Measurements from ENCODE around the gene NECAB2. TPM values are rescaled to one million over a fixed set of nuclear protein-coding genes. Genes with fewer than 3 reads are reported as not detected.

The NECAB2 gene
- total and polyA plus RNA-seq, 2 of the 8 experiments (the other 6 are each of a cell fraction or from before 2014, with no cell fraction given) = 3.6 to 4.2 TPM

DNA sequence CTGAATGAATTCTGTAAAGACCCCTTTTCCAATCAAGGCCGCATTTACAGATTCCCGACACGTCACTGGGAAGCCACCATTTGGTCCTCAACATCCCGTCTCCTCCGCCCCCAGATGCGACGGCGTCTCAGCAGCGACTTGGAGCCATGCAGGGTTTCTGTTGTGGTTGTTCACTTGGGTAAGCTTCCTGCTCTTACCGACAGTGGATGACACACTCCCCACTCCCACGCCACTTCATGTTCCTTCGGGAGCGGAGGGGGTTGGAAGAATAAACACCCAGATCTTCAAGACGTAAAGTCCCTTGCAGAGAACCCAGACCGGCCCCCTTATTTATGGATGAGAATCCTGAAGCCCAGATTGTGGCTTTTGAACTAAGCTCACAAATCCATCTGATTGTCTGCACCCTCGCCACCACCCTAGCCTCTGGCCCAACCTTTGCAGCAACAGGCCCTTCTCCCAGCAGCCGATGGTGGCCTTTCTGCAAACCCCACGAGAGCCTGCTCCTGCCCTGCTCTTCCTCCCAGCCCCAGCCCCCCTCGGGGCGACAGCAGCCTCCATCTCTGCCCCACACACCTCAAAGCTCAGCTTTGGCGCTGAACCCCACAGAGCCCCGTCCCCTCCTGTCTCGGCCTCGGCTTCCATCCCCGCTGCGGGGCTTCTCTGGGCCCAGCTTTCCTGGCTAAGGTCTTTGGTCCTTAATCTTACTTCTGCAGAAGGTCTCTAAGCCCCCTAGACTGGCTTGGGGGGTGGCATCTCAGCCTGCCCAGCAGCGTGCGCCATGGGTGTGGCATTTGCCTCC, 34.0 kb upstream of the NECAB2 start (continued):
- TF ChIP-seq CHD7 (IDR thresholded peaks at IDR 0.05; ENCODE audit: insufficient replicate concordance, low read length) = no peak
- TF ChIP-seq BRCA1 (IDR thresholded peaks at IDR 0.05; ENCODE audit: low read depth, low read length) = no peak
- no peak for TF ChIP-seq PHF8 (conservative IDR thresholded peaks at IDR 0.05; ENCODE audit: low read depth, low read length)
- TF ChIP-seq, protein P1, sequence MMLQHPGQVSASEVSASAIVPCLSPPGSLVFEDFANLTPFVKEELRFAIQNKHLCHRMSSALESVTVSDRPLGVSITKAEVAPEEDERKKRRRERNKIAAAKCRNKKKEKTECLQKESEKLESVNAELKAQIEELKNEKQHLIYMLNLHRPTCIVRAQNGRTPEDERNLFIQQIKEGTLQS (IDR thresholded peaks at IDR 0.05; ENCODE audit: insufficient read depth, low read depth, low read length) = no peak
- TF ChIP-seq RBBP5 (IDR thresholded peaks at IDR 0.05; ENCODE audit: borderline replicate concordance, low read depth, low read length) = no peak
- TF ChIP-seq HDAC2 (IDR thresholded peaks at IDR 0.05; ENCODE audit: borderline replicate concordance in 1 of 2, low read depth in 2 of 2, low read length in 2 of 2) = no peak
- no peak for TF ChIP-seq SIRT6 (IDR thresholded peaks at IDR 0.05; ENCODE audit: low read length)
- TF ChIP-seq ZNF274 (IDR thresholded peaks at IDR 0.05; ENCODE audit: borderline replicate concordance, extremely low read depth, low read length) = no peak
- no peak for TF ChIP-seq EP300 (IDR thresholded peaks at IDR 0.05; ENCODE audit: borderline replicate concordance in 1 of 2, low read depth in 2 of 2, low read length in 2 of 2)
